ENCODE data around the gene SRRM3. TPM values are rescaled to one million over a fixed set of nuclear protein-coding genes. Genes with fewer than 3 reads are reported as not detected.
A peak's percentile ranks its signal among the peaks of the same experiment; 100 is the strongest.

The SRRM3 gene
- total RNA-seq, 1 donor from 2014 or later = 3.4 TPM

- Histone ChIP-seq H3K4me1 (peaks cover 16 to 39% of the 10 kb centered on the region in 2 donors), H3K27me3 (no peaks in the 10 kb centered on the region), H3K27ac (peak overlapping the region; percentile 33 to 92), H3K36me3 (peaks cover 21 to 41% of the 10 kb centered on the region in 2 donors), H3K4me3 (no peak overlapping the region), H3K9me3 (no peaks in the 10 kb centered on the region)
- intact Hi-C loops (cut with DNase I) = no loop called here
- TF ChIP-seq, protein P1, sequence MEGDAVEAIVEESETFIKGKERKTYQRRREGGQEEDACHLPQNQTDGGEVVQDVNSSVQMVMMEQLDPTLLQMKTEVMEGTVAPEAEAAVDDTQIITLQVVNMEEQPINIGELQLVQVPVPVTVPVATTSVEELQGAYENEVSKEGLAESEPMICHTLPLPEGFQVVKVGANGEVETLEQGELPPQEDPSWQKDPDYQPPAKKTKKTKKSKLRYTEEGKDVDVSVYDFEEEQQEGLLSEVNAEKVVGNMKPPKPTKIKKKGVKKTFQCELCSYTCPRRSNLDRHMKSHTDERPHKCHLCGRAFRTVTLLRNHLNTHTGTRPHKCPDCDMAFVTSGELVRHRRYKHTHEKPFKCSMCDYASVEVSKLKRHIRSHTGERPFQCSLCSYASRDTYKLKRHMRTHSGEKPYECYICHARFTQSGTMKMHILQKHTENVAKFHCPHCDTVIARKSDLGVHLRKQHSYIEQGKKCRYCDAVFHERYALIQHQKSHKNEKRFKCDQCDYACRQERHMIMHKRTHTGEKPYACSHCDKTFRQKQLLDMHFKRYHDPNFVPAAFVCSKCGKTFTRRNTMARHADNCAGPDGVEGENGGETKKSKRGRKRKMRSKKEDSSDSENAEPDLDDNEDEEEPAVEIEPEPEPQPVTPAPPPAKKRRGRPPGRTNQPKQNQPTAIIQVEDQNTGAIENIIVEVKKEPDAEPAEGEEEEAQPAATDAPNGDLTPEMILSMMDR (IDR thresholded peaks at IDR 0.05) = no peak
- no peak for DNase-seq (ENCODE audit: low spot score in 2 of 2)
These were observed 125.9 kb downstream of the SRRM3 start for GRCh38 chr7:76327610-76328009.

DNA sequence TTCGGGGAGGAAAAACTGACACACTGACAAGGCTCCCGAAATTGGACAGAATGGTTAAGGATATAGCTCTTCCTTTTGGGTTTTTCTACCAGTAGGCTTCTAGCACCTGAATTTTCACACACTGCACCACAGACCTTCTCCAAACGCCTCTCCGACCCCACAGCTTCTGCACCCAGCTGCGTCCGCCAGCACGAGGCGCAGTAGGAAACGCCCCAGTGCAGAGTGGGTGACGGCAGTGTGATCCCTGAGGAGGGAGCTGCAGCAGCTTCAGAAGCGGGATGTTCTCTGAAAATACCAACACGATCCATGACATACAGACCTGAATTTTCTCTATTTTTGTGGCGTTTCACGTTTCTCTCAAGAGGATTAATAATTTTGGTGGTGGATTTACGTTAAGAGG is 126.7 kb downstream of the SRRM3 start:
- Histone ChIP-seq H3K9me3 (no peaks in the 10 kb centered on the region), H3K4me3 (no peak overlapping the region), H3K4me1 (peaks cover 18 to 43% of the 10 kb centered on the region in 2 donors), H3K36me3 (peaks cover 21 to 41% of the 10 kb centered on the region in 2 donors), H3K27ac (no peak overlapping the region), H3K27me3 (no peaks in the 10 kb centered on the region)
- TF ChIP-seq, protein P1 (IDR thresholded peaks at IDR 0.05) = no peak
- DNase-seq (ENCODE audit: low spot score in 2 of 2) = no peak
- intact Hi-C loops (cut with DNase I) = no loop called here

GRCh38 chr7:76329479-76329878 is 127.8 kb downstream of the SRRM3 start:
- intact Hi-C loops (cut with DNase I) = no loop called here
- Histone ChIP-seq H3K27ac (no peak overlapping the region), H3K27me3 (no peaks in the 10 kb centered on the region), H3K36me3 (peaks cover 21 to 41% of the 10 kb centered on the region in 2 donors), H3K9me3 (no peaks in the 10 kb centered on the region), H3K4me1 (peaks cover 15 to 50% of the 10 kb centered on the region in 2 donors), H3K4me3 (no peak overlapping the region)
- TF ChIP-seq, protein P1 (IDR thresholded peaks at IDR 0.05) = no peak
- DNase-seq (ENCODE audit: low spot score in 2 of 2) = no peak

DNA sequence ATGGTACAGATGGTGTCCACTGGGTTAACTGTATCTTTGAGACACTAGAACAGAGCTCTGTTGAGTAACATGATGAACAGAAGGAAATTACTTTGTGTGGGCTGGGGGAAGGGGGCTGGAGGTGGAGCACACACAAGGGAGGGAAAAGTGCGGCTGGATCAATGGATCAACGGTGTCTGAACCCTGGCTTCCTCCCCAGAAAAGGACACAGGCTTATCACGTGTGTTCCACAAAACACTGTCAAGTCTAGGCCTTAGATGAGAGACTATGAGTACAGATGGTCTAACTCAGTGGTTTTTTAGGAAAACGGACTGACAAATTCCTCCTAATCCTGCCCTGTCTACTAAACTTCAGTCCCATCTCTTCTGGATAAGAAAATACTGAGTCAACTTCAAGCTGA is 128.6 kb downstream of the SRRM3 start:
- peaks cover 15 to 48% of the 10 kb centered on the region in 2 donors for H3K4me1 ChIP-seq
- peaks cover 21 to 37% of the 10 kb centered on the region in 2 donors for H3K36me3 ChIP-seq
- no peak for DNase-seq (ENCODE audit: low spot score in 2 of 2)
- TF ChIP-seq, protein P1 (IDR thresholded peaks at IDR 0.05) = no peak
- H3K9me3 ChIP-seq = no peaks in the 10 kb centered on the region
- H3K27me3 ChIP-seq = no peaks in the 10 kb centered on the region
- no peak overlapping the region for H3K27ac ChIP-seq
- no peak overlapping the region for H3K4me3 ChIP-seq
- intact Hi-C loops (cut with DNase I) = no loop called here

DNA sequence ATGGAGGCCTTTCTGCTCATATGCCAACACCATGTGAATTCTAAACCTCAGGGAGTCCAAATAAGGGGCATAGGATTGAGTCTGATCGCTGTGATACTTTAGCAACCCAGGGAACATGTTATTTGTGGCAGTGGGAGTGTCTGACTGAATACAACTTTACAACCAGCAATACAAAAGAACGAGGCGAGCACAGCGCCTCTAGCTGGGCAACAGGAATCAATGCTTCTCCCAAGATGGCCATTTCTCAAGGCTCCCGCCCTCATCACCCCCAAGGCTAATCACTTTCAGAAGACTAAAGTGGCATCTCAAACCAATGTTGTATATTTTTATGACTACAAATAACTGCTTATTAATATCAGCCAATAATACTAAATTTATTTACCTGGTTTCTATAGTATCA is 129.0 kb downstream of the SRRM3 start:
- Histone ChIP-seq H3K4me1 (peaks cover 15 to 44% of the 10 kb centered on the region in 2 donors), H3K27ac (no peak overlapping the region)
- no peak for DNase-seq (ENCODE audit: low spot score in 2 of 2)

More for the DNA sequence above, 129.0 kb downstream of the SRRM3 start:
- Histone ChIP-seq H3K4me3 (no peak overlapping the region), H3K9me3 (no peaks in the 10 kb centered on the region), H3K36me3 (peaks cover 21 to 33% of the 10 kb centered on the region in 2 donors), H3K27me3 (no peaks in the 10 kb centered on the region)
- TF ChIP-seq, protein P1 (IDR thresholded peaks at IDR 0.05) = no peak
- intact Hi-C loops (cut with DNase I) = no loop called here
